Erythroblast (primary cell): ENCODE data around the gene LETM1.

Experiments
- GATA1 ChIP-seq: IDR thresholded peaks from 2 replicates; pipeline ENCODE4 v1.6.1; 2011; ENCODE audit warnings: low read depth, mild to moderate bottlenecking, control low read depth, low read length, moderate library complexity
- POLR2A ChIP-seq: IDR thresholded peaks from 2 replicates; pipeline ENCODE4 v1.6.1; 2011; ENCODE audit warnings: mild to moderate bottlenecking, low read length

DNA sequence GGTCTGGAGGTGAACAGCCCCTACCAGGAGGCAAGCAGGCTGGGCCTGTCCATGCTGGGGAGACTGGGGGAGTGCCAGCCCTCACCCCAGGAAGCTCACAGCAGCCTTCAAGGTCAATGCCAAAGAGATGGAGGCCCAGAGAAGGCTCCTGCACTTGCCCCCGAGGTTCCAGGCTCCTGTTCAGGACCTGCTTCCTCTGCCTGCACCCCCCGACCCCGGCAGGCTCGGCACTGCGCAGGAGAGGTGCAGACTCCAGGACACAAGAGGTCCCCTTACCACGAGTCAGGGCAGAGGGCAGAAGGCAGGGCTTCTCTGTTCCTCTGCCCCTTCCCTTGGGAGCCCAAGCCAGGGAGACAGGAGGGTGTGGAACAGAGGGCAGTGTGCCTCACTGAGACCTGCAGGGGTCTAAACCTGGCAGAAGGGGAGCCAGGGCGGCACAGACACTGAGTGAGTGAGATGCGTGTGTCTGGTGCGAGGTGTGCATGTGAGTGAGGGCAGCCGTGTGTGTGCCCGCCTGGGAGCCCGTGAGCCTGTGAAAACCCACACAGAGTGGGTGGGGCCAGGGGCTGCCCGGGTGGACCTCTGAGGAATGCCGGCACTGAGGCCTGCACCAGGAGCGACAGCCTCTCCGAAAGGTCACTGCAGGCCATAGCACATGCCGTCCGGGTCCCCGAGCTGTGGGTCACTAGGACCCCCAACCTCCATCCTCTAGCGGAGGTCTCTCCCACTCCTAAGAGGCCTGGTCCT lies 93.5 kb downstream of the LETM1 start:
- TF ChIP-seq POLR2A (no peak), GATA1 (no peak)
